ENCODE data around the gene POP4. TPM values are rescaled to one million over a fixed set of nuclear protein-coding genes. Genes with fewer than 3 reads are reported as not detected.

Gene POP4
- total and polyA plus RNA-seq, 2 donors (not counting 3 experiments of a cell fraction or from before 2014, with no cell fraction given), result 56.2 to 64.4 TPM

GRCh38 chr19:29641597-29641996 lies 35.5 kb downstream of the POP4 start:
- no peaks in the 10 kb centered on the region for H3K79me2 ChIP-seq (ENCODE audit: control insufficient read depth, insufficient read depth, low read length)
- peaks cover 0 to 3% of the 10 kb centered on the region in 2 experiments for H3K27me3 ChIP-seq (ENCODE audit: control insufficient read depth in 2 of 2, insufficient read depth in 2 of 2, low read length in 2 of 2)
- ChIA-PET CTCF (no interaction called here), POLR2A (no interaction called here)
- H3K9me3 ChIP-seq (replicated peaks; ENCODE audit: control insufficient read depth, insufficient read depth, low read length), result no peaks in the 10 kb centered on the region
- no peak overlapping the region for H2AFZ ChIP-seq (ENCODE audit: low read depth, low read length)
- intact Hi-C loops (cut with micrococcal nuclease) (no loop called here), dilution Hi-C loops (cut with MboI; ENCODE audit: extremely low pct_ligation_motif_present, low sequenced_read_pairs) (no loop called here)
- DNase-seq (ENCODE audit: low read depth, low spot score) (no peak), FAIRE-seq (no peak)
- no peaks in the 10 kb centered on the region for H3K4me1 ChIP-seq (ENCODE audit: control insufficient read depth, extremely low read depth, insufficient read depth, low read length)
- TF ChIP-seq CTCF (IDR thresholded peaks at IDR 0.05; ENCODE audit: extremely low read depth in 1 of 2, insufficient read depth in 1 of 2, low read depth in 1 of 2, low read length in 2 of 2), result no peak
- no peak for TF ChIP-seq POLR2AphosphoS5 (IDR thresholded peaks at IDR 0.05; ENCODE audit: insufficient read depth, low read depth, low read length)
- no peak for TF ChIP-seq MAX (IDR thresholded peaks at IDR 0.05; ENCODE audit: insufficient read depth, insufficient read length)
- no peak for TF ChIP-seq MYC (IDR thresholded peaks at IDR 0.05; ENCODE audit: low read depth, low read length)
- TF ChIP-seq JUN (IDR thresholded peaks at IDR 0.05; ENCODE audit: borderline replicate concordance, insufficient read depth, insufficient read length, low read depth), result no peak
- H3K9me1 ChIP-seq (replicated peaks; ENCODE audit: control insufficient read depth, extremely low read depth, insufficient read depth, low read length), result no peaks in the 10 kb centered on the region
- no peaks in the 10 kb centered on the region for H4K20me1 ChIP-seq (replicated peaks; ENCODE audit: control insufficient read depth, extremely low read depth, insufficient read depth, low read length)
- H3K4me3 ChIP-seq (replicated peaks in 1 of 3; ENCODE audit: insufficient read depth in 1 of 3, low read depth in 1 of 3, low read length in 3 of 3), result no peak overlapping the region
- BruUV-seq (replicated peaks), result no TSS peak
- H3K4me2 ChIP-seq (ENCODE audit: insufficient read depth, low read length), result no peak overlapping the region
- no peaks in the 10 kb centered on the region for H3K36me3 ChIP-seq (ENCODE audit: control insufficient read depth in 2 of 2, extremely low read depth in 1 of 2, insufficient read depth in 2 of 2, low read length in 2 of 2)
- H3K9ac ChIP-seq (replicated peaks; ENCODE audit: extremely low read depth, insufficient read depth, low read length), result no peak overlapping the region
- no peak overlapping the region for H3K27ac ChIP-seq (ENCODE audit: insufficient read depth, low read depth, low read length)

GRCh38 chr19:29643361-29643935 lies 37.4 kb downstream of the POP4 start:
- Histone ChIP-seq H4K20me1 (replicated peaks; ENCODE audit: control insufficient read depth, extremely low read depth, insufficient read depth, low read length) (no peaks in the 10 kb centered on the region), H3K9me3 (replicated peaks; ENCODE audit: control insufficient read depth, insufficient read depth, low read length) (no peaks in the 10 kb centered on the region), H2AFZ (ENCODE audit: low read depth, low read length) (no peak overlapping the region), H3K27ac (ENCODE audit: insufficient read depth, low read depth, low read length) (no peak overlapping the region), H3K4me2 (ENCODE audit: insufficient read depth, low read length) (no peak overlapping the region), H3K79me2 (ENCODE audit: control insufficient read depth, insufficient read depth, low read length) (no peaks in the 10 kb centered on the region), H3K36me3 (ENCODE audit: control insufficient read depth in 2 of 2, extremely low read depth in 1 of 2, insufficient read depth in 2 of 2, low read length in 2 of 2) (no peaks in the 10 kb centered on the region), H3K4me3 (replicated peaks in 1 of 3; ENCODE audit: insufficient read depth in 1 of 3, low read depth in 1 of 3, low read length in 3 of 3) (no peak overlapping the region), H3K27me3 (ENCODE audit: control insufficient read depth in 2 of 2, insufficient read depth in 2 of 2, low read length in 2 of 2) (peaks cover 0 to 3% of the 10 kb centered on the region in 2 experiments), H3K9ac (replicated peaks; ENCODE audit: extremely low read depth, insufficient read depth, low read length) (no peak overlapping the region), H3K9me1 (replicated peaks; ENCODE audit: control insufficient read depth, extremely low read depth, insufficient read depth, low read length) (no peaks in the 10 kb centered on the region), H3K4me1 (ENCODE audit: control insufficient read depth, extremely low read depth, insufficient read depth, low read length) (no peaks in the 10 kb centered on the region)
- dilution Hi-C loops (cut with MboI; ENCODE audit: extremely low pct_ligation_motif_present, low sequenced_read_pairs) (no loop called here), intact Hi-C loops (cut with micrococcal nuclease) (no loop called here)
- TF ChIP-seq EZH2 (IDR thresholded peaks at IDR 0.05; ENCODE audit: borderline replicate concordance, low read depth, low read length, severe bottlenecking), result no peak
- no peak for TF ChIP-seq JUN (IDR thresholded peaks at IDR 0.05; ENCODE audit: borderline replicate concordance, insufficient read depth, insufficient read length, low read depth)
- no peak for TF ChIP-seq POLR2AphosphoS5 (IDR thresholded peaks at IDR 0.05; ENCODE audit: insufficient read depth, low read depth, low read length)
- no peak for TF ChIP-seq POLR2A (IDR thresholded peaks at IDR 0.05; ENCODE audit: low read depth, low read length)
- no peak for TF ChIP-seq MAX (IDR thresholded peaks at IDR 0.05; ENCODE audit: insufficient read depth, insufficient read length)
- no peak for TF ChIP-seq GATA2 (IDR thresholded peaks at IDR 0.05; ENCODE audit: insufficient read depth, insufficient read length, low read depth, low read length)
- TF ChIP-seq CTCF (IDR thresholded peaks at IDR 0.05; ENCODE audit: extremely low read depth in 1 of 2, insufficient read depth in 1 of 2, low read depth in 1 of 2, low read length in 2 of 2), result no peak
- TF ChIP-seq MYC (IDR thresholded peaks at IDR 0.05; ENCODE audit: low read depth, low read length), result no peak
- no peak for TF ChIP-seq FOS (IDR thresholded peaks at IDR 0.05; ENCODE audit: borderline replicate concordance, insufficient read depth, low read length)
- no TSS peak for BruUV-seq (replicated peaks)
- DNase-seq (ENCODE audit: low read depth, low spot score) (no peak), FAIRE-seq (no peak)
- CTCF ChIA-PET, result no interaction called here
- POLR2A ChIA-PET, result no interaction called here
